Activated T-cell treated with anti-CD3 and anti-CD28 coated beads, Interleukin-2, amount 50 U/mL, for 4 hours (primary cell): Measurements from ENCODE around the gene PTGIR. TPM values are rescaled to one million over a fixed set of nuclear protein-coding genes. Genes with fewer than 3 reads are reported as not detected.
"Not testable (repeated sequence)": the region's sequence is repeated elsewhere in the genome, so short reads cannot be mapped to it uniquely, and the experiment has no call there.

Experiments
- ATAC-seq, 2 donors: fragments of 200-7000 bp; cut with Tn5 transposase; one replicate each; pipeline ENCODE4 v1.10.0; 2021
- DNase-seq: peaks from one replicate; pipeline ENCODE4 v3.0.0-alpha.2; 2020
- H3K27me3 Mint-ChIP-seq: one replicate; pipeline ENCODE4 v1.8.0; 2021; ENCODE audit warnings: low read depth, mixed read lengths
- H3K36me3 Mint-ChIP-seq: one replicate; pipeline ENCODE4 v1.8.0; 2022; ENCODE audit warnings: mixed read lengths; ENCODE audit not compliant: insufficient read depth
- H3K4me1 Mint-ChIP-seq: one replicate; pipeline ENCODE4 v1.8.0; 2021; ENCODE audit warnings: low read depth, mixed read lengths
- H3K4me3 Mint-ChIP-seq: one replicate; pipeline ENCODE4 v1.8.0; 2021; ENCODE audit warnings: mild to moderate bottlenecking, moderate library complexity, mixed read lengths
- H3K9me3 Mint-ChIP-seq: one replicate; pipeline ENCODE4 v1.8.0; 2021; ENCODE audit warnings: mixed read lengths
- total RNA-seq, 3 donors: library from RNA; stranded (reverse); gene quantifications; one replicate each; pipeline ENCODE4 v1.2.1, GENCODE V29; 2021

PTGIR gene
- total RNA-seq, 3 donors from 2014 or later = 2.2 to 5.8 (median 4.3) TPM

- H3K4me1 Mint-ChIP-seq = peaks cover 19% of the 10 kb centered on the region
- no peak for DNase-seq
- H3K9me3 Mint-ChIP-seq = no peaks in the 10 kb centered on the region
Observed at GRCh38 chr19:46630586-46631205, 5.8 kb upstream of the PTGIR start.

DNA sequence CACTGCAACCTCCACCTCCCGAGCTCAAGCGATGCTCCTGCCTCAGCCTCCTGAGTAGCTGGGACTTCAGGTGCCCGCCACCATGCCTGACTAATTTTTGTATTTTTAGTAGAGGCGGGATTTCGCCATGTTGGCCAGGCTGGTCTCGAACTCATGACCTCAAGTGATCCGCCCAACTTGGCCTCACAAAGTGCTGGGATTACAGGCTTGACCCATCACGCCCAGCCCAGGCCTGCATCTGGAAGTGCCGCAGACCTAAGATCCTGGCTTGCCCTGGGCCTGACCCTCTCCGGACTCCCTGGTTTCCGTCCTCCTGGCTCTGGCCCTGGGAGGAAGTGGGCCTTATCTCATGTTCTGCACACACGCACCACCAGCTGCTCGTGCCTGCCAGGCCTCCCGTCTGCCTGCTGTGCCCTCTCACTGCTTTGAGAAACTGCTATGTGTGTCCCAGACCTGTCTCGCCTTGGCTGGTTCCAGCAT, 4.7 kb upstream of the PTGIR start:
- H3K4me1 Mint-ChIP-seq = peaks cover 25% of the 10 kb centered on the region
- peaks cover 3% of the 10 kb centered on the region for H3K27me3 Mint-ChIP-seq
- H3K36me3 Mint-ChIP-seq = no peaks in the 10 kb centered on the region
- H3K9me3 Mint-ChIP-seq = no peaks in the 10 kb centered on the region
- H3K4me3 Mint-ChIP-seq = no peak overlapping the region
- ATAC-seq (no peak), DNase-seq (no peak)

More at GRCh38 chr19:46630586-46631205, 5.8 kb upstream of the PTGIR start:
- Mint-ChIP-seq H3K27me3 (peaks cover 3% of the 10 kb centered on the region), H3K4me3 (peak overlapping the region; percentile 16), H3K36me3 (no peaks in the 10 kb centered on the region)
- ATAC-seq = no peak

DNA sequence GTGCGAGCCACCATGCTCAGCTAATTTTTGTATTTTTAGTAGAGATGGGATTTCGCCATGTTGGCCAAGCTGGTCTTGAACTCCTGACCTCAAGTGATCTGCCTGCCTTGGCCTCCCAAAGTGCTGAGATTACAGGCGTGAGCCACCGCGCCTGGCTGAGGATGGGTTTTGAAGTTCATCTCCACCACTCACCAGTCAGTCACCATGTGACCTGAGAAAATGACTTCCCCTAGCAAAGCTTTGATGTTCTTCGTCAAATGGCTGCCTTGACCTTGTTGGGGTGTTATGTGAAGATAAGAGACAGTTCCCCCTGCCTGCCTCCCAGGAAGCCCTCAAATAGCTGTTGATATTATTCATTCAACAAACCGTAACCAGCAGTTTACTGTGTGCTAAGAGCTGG, 4.1 kb upstream of the PTGIR start:
- peaks cover 29% of the 10 kb centered on the region for H3K4me1 Mint-ChIP-seq
- ATAC-seq, H3K4me3 Mint-ChIP-seq, DNase-seq, H3K27me3 Mint-ChIP-seq, H3K9me3 Mint-ChIP-seq, H3K36me3 Mint-ChIP-seq: not testable (repeated sequence)

DNA sequence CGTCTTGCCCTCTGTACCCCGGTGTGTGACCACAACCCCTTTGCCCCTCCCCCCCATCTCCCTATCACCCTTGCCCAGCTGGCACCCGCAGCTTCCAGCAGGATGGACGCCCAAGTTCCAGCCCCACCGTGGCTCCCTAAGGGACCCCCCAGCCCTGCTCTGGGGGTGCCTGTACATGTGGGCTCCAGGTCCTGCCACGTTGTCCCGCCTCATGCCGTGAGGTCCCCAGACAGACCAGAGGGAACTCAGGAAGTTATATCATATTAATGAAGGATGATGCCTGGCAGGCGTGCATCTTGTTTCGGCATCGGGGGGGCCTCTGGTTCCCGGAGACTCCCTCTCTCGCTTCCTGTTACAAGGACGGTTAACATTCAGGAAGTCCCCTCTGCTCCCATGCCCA, 1.6 kb upstream of the PTGIR start:
- ATAC-seq = no peak
- Mint-ChIP-seq H3K27me3 (peaks cover 3% of the 10 kb centered on the region), H3K9me3 (no peaks in the 10 kb centered on the region), H3K4me3 (no peak overlapping the region), H3K4me1 (peaks cover 29% of the 10 kb centered on the region), H3K36me3 (no peaks in the 10 kb centered on the region)
- no peak for DNase-seq

DNA sequence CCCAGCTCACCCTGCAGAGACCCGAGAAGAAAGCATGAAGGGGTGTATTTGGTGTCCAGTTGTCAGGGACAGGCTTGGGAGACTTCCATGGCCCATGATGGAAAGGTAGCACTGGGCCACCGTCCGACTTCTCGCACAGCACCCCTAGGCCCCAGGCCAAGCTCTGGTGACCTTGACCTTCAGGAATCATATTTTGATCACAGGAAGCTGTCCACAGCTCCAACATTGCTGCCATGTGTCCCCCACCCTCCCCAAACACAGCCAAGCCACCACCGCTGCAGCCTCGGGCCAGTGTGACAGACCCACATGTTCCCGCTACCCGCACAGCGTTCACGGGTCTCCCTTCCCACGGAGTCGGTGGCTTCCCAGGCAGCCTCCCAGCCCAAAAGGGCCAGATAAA, 842 bp upstream of the PTGIR start:
- no peak overlapping the region for H3K4me3 Mint-ChIP-seq

DNA sequence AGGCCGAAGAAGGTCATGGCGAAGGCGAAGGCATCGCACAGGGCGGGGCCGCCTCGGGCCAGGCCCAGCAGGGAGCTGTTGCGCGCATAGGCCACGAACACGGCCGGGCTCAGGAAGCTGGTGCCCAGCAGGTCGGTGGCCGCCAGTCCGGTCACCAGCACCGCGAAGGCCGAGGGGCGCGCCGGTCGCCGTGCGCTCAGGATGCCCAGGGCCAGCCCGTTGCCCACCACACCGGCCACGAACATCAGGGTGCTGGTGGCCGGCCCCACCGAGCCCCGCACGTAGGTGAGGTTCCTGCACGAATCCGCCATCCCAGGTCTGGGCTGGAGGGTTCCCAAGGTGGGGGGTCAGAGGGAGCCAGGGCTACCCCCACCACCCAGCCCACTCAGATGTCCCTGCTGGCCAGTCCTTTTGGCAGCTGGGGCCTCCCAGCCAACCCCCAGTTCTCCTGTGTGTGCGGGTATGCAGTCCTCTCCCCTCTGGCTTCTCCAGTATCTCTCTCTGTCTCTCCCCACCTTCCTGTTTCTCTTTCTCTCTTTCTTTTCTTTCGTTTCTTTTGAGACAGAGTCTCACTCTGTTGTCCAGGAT, 880 bp downstream of the PTGIR start:
- Mint-ChIP-seq H3K36me3 (no peaks in the 10 kb centered on the region), H3K9me3 (no peaks in the 10 kb centered on the region), H3K4me1 (peaks cover 51% of the 10 kb centered on the region), H3K27me3 (no peaks in the 10 kb centered on the region), H3K4me3 (peak overlapping the region; percentile 68)
- DNase-seq (no peak), ATAC-seq (no peak)

More for the DNA sequence above, 842 bp upstream of the PTGIR start:
- H3K9me3 Mint-ChIP-seq = no peaks in the 10 kb centered on the region
- H3K27me3 Mint-ChIP-seq = peaks cover 3% of the 10 kb centered on the region
- H3K36me3 Mint-ChIP-seq = no peaks in the 10 kb centered on the region
- H3K4me1 Mint-ChIP-seq = peaks cover 35% of the 10 kb centered on the region
- DNase-seq (no peak), ATAC-seq (no peak)

GRCh38 chr19:46622118-46622446, 2.8 kb downstream of the PTGIR start:
- Mint-ChIP-seq H3K4me3 (no peak overlapping the region), H3K4me1 (peaks cover 60% of the 10 kb centered on the region), H3K9me3 (no peaks in the 10 kb centered on the region), H3K27me3 (no peaks in the 10 kb centered on the region), H3K36me3 (no peaks in the 10 kb centered on the region)
- no peak for ATAC-seq
- DNase-seq = no peak

DNA sequence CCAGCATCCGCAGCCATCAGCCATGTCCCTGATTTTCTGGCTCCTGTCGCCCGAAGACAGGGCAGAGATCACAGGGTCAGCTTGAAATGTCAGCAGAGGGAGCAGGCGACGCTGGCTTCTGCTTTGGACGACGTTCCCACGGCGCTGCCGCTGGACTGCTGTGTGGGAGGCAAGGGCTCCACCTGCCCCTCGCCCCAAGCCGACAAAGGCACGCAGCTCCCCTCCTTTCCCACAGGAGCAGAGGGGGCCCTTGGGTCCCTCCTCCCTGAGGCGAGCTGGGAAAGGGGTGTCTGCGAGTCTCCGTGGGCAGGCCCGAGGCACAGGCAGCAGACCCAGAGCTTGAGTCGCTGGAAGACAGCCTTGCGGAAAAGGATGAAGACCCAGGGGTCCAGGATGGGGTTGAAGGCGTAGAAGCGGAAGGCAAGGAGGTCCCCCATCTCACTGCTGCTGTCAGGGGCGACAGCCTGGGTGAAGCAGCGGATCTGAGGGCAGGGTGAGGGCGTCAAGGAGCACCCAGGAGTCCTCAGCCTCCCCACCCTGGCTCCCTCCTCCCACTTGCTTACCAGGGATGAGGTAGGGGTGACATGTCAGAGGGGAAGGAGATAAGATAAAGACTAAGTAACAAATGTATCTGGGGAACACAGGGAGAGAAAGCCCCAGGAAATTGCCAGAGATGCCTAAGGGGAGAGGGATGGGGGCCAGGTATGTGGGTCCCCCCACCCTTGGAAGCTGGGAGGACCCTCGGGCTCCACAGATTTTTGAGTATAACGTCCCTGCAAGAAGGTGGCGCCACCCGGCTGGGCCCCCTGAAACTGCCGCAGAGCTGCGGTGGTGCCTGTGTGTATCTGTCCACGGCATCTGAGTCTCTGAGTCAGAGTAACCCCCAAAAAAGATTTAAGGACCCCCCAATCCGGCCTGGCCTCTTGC, 3.4 kb downstream of the PTGIR start:
- Mint-ChIP-seq H3K4me3 (peak overlapping the region; percentile 58), H3K36me3 (no peaks in the 10 kb centered on the region), H3K9me3 (no peaks in the 10 kb centered on the region), H3K27me3 (no peaks in the 10 kb centered on the region), H3K4me1 (peaks cover 66% of the 10 kb centered on the region)
- DNase-seq (no peak), ATAC-seq (no peak)

GRCh38 chr19:46620716-46621115, 4.2 kb downstream of the PTGIR start:
- ATAC-seq (no peak), DNase-seq (no peak)
- Mint-ChIP-seq H3K4me3 (no peak overlapping the region), H3K36me3 (no peaks in the 10 kb centered on the region), H3K27me3 (no peaks in the 10 kb centered on the region), H3K4me1 (peaks cover 71% of the 10 kb centered on the region), H3K9me3 (no peaks in the 10 kb centered on the region)

GRCh38 chr19:46620267-46620666, 4.6 kb downstream of the PTGIR start:
- H3K27me3 Mint-ChIP-seq = no peaks in the 10 kb centered on the region
- no peak overlapping the region for H3K4me3 Mint-ChIP-seq
- H3K4me1 Mint-ChIP-seq = peaks cover 68% of the 10 kb centered on the region
- no peaks in the 10 kb centered on the region for H3K36me3 Mint-ChIP-seq
- ATAC-seq (no peak), DNase-seq (no peak)
- no peaks in the 10 kb centered on the region for H3K9me3 Mint-ChIP-seq

DNA sequence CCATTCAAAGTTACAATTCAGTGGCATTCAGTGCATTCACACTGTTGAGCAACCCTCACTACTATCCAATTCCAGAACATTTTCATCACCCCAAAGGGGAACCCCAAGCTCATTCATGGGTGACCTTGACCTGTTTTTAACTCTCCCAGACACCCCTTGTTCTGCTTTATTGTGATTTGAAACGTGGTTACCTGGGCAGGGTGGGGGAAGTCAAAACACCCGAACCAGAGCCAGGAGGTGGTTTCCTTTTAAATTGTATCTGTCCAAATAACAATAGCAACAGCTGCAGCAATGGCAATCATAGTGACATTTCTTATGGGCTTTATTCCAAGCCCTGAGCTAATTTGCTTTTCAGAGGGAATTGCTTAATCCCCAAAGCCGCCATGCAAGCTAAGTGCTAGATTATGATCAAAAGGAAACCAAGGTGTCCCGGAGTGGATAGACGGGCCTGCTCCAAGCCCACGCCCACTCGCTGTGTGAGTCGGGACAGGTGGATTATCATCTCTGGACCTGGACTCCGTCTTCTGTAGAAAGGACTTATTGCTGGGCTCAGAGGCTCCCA, 6.1 kb downstream of the PTGIR start:
- H3K36me3 Mint-ChIP-seq = no peaks in the 10 kb centered on the region
- peaks cover 65% of the 10 kb centered on the region for H3K4me1 Mint-ChIP-seq
- no peaks in the 10 kb centered on the region for H3K27me3 Mint-ChIP-seq
- ATAC-seq = no peak
- H3K9me3 Mint-ChIP-seq = no peaks in the 10 kb centered on the region
- peak overlapping the region; percentile 59 for H3K4me3 Mint-ChIP-seq
- DNase-seq = no peak

DNA sequence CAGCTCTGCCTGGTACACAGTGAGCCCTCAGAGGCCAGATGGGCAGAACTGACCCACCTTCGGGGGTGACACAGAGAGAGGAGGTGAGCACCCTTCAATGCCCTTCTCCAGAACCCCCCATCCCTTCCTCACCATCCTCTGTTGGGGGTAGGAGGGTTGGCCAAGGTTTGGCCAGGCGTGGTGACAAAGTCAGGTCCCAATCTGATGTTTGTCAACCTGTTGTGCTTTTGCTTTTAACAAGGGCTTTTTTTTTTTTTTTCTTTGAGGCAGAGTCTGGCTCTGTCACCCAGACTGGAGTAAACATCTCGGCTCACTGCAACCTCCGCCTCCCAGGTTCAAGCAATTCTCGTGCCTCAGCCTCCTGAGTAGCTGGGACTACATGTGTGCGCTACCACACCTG, 7.3 kb downstream of the PTGIR start:
- Mint-ChIP-seq H3K4me3 (no peak overlapping the region), H3K9me3 (no peaks in the 10 kb centered on the region), H3K36me3 (no peaks in the 10 kb centered on the region), H3K4me1 (peaks cover 70% of the 10 kb centered on the region), H3K27me3 (no peaks in the 10 kb centered on the region)
- no peak for DNase-seq
- ATAC-seq = no peak

DNA sequence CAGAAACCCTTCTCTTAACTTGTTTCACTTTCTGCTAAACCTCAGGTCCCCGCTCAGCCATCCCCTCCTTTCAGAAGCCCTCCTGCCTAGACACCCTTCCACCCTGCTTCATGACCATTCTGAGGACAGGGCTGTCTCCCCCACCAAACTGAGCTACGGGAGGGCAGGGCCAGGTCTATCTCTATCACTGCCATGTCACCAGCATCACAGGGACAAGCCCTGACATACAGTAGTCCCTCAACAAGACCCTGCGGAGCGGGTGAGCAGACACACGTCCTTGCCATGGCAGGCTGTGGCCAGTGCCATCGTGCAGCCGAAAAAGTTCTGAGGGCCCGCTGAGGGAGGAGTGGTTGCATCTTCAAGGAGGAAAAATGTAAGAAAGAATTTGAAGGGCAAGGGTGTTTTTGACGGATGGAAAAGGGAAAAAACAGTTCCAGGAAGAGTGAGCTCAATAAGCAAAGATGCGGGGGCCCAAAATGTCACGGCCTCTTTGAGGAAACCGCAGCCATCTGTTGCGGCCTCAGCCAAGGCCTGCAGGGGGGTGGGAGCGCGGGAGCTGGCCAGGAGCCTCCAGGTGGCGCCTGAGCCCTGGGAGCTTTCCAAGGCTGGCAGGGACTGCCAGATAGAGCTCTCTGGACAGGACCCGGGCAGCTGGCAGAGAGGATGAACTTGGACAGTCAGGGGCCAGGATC, 8.1 kb downstream of the PTGIR start:
- Mint-ChIP-seq H3K4me1 (peaks cover 71% of the 10 kb centered on the region), H3K9me3 (no peaks in the 10 kb centered on the region), H3K27me3 (no peaks in the 10 kb centered on the region), H3K36me3 (no peaks in the 10 kb centered on the region), H3K4me3 (peak overlapping the region; percentile 67)
- ATAC-seq = peak; percentile 23 to 32
- DNase-seq = peak; percentile 41

- Mint-ChIP-seq H3K4me1 (peaks cover 71% of the 10 kb centered on the region), H3K9me3 (no peaks in the 10 kb centered on the region)
- ATAC-seq = no peak
Observed at GRCh38 chr19:46615966-46616365, 8.9 kb downstream of the PTGIR start.

More at GRCh38 chr19:46615966-46616365, 8.9 kb downstream of the PTGIR start:
- peaks cover 4% of the 10 kb centered on the region for H3K36me3 Mint-ChIP-seq
- no peaks in the 10 kb centered on the region for H3K27me3 Mint-ChIP-seq
- no peak for DNase-seq
- H3K4me3 Mint-ChIP-seq = no peak overlapping the region
